ENCODE results near the gene MAST3. TPM values are rescaled to one million over a fixed set of nuclear protein-coding genes. Genes with fewer than 3 reads are reported as not detected.

MAST3 gene
- total and polyA plus RNA-seq, 2 of the 8 experiments (the other 6 are each of a cell fraction or from before 2014, with no cell fraction given): 3.4 to 9.0 TPM

- no peak overlapping the region for H3K14ac ChIP-seq (ENCODE audit: insufficient read length)
- no peak for DNase-seq (ENCODE audit: low read depth in 1 of 2, low spot score in 2 of 2)
- H3K9me3 ChIP-seq (ENCODE audit: insufficient read depth in 2 of 2, low read depth in 1 of 2, low read length in 1 of 2): no peaks in the 10 kb centered on the region
- H2AFZ ChIP-seq (ENCODE audit: low read length): no peak overlapping the region
- H3K79me2 ChIP-seq (ENCODE audit: control insufficient read depth in 1 of 2, insufficient read depth in 2 of 2, low read length in 2 of 2): no peaks in the 10 kb centered on the region
- H3K27me3 ChIP-seq (replicated peaks in 1 of 4; ENCODE audit: control insufficient read depth in 3 of 4, extremely low read depth in 1 of 4, insufficient read depth in 3 of 4, low read length in 3 of 4): no peaks in the 10 kb centered on the region
- WGBS, 2 experiments (ENCODE audit: extremely low coverage in 1 of 2, insufficient coverage in 1 of 2, insufficient read length in 1 of 2, insufficient replicate concordance in 2 of 2, low coverage in 1 of 2, low lambda C conversion rate in 2 of 2, missing lambda C conversion rate in 1 of 2): 73 to 96% methylated on average over 3 to 8 of the region's 8 CpGs
- no peak overlapping the region for H3K4me2 ChIP-seq (ENCODE audit: insufficient read depth in 1 of 2, low read depth in 2 of 2, low read length in 2 of 2)
- H3K27ac ChIP-seq (ENCODE audit: low read depth, low read length): no peak overlapping the region
- no peak overlapping the region for H3K9ac ChIP-seq (replicated peaks in 1 of 4; ENCODE audit: extremely low read depth in 1 of 4, low read depth in 3 of 4, low read length in 3 of 4)
- H4K5ac ChIP-seq (ENCODE audit: insufficient read length, low read depth, low read length): no peak overlapping the region
- H4K91ac ChIP-seq (replicated peaks; ENCODE audit: insufficient read length, low read length): no peak overlapping the region
- no peak overlapping the region for H2BK15ac ChIP-seq (ENCODE audit: low read length)
- ChIA-PET CTCF (ENCODE audit: partially characterized antibody) (no interaction called here), POLR2A (ENCODE audit: partially characterized antibody) (no interaction called here)
- H3K23ac ChIP-seq (ENCODE audit: insufficient read length): no peak overlapping the region
- no peak overlapping the region for H3K18ac ChIP-seq (ENCODE audit: extremely low read depth, low read length)
- FAIRE-seq: no peak
- peaks cover 10% of the 10 kb centered on the region; the same call in 1 of the 2 replicates for H3K23me2 ChIP-seq (ENCODE audit: low read depth, low read length)
- no peak overlapping the region for H2BK12ac ChIP-seq (ENCODE audit: low read depth, low read length)
- peak overlapping the region; percentile 69 for H3K56ac ChIP-seq (replicated peaks; ENCODE audit: insufficient read length, low read depth, low read length)
- H2AK5ac ChIP-seq (ENCODE audit: low read depth, low read length): no peak overlapping the region
- no peak overlapping the region for H3K4ac ChIP-seq (replicated peaks; ENCODE audit: insufficient read length, low read depth, low read length)
- H3K36me3 ChIP-seq (ENCODE audit: control insufficient read depth in 2 of 4, insufficient read depth in 4 of 4, low read length in 3 of 4): no peaks in the 10 kb centered on the region
- H3K4me1 ChIP-seq (replicated peaks in 1 of 4; ENCODE audit: control insufficient read depth in 3 of 4, insufficient read depth in 4 of 4, low read length in 3 of 4): no peaks in the 10 kb centered on the region; a peak in 2 of 7 replicates
- no peak overlapping the region for H2BK5ac ChIP-seq (ENCODE audit: low read depth, low read length)
- no peak overlapping the region for H4K8ac ChIP-seq (ENCODE audit: extremely low read depth, insufficient read depth, low read length)
- H2BK20ac ChIP-seq (ENCODE audit: low read length): no peak overlapping the region
- no peak overlapping the region for H2BK120ac ChIP-seq (replicated peaks; ENCODE audit: low read depth, low read length)
- H3K4me3 ChIP-seq (ENCODE audit: extremely low read depth in 1 of 4, insufficient read depth in 2 of 4, low read depth in 3 of 4, low read length in 4 of 4): no peak overlapping the region
- no peaks in the 10 kb centered on the region for H3K79me1 ChIP-seq (ENCODE audit: low read depth, low read length)
- peaks cover 0 to 4% of the 10 kb centered on the region in 2 experiments for H4K20me1 ChIP-seq (replicated peaks in 1 of 2; ENCODE audit: control insufficient read depth in 1 of 2, insufficient read depth in 2 of 2, low read length in 2 of 2)
- TF ChIP-seq TAF7 (optimal IDR thresholded peaks at IDR 0.05; ENCODE audit: borderline replicate concordance, low read depth, low read length) (no peak), KDM5A (IDR thresholded peaks at IDR 0.05; ENCODE audit: low read length) (no peak), TEAD4 (IDR thresholded peaks at IDR 0.05; ENCODE audit: low read depth, low read length) (no peak), BACH1 (IDR thresholded peaks at IDR 0.05; ENCODE audit: low read length) (no peak), TBP (IDR thresholded peaks at IDR 0.05; ENCODE audit: low read depth, low read length) (no peak), ASH2L (IDR thresholded peaks at IDR 0.05; ENCODE audit: low read length) (no peak), CEBPB (IDR thresholded peaks at IDR 0.05; ENCODE audit: low read depth, low read length) (no peak), GABPA (IDR thresholded peaks at IDR 0.05; ENCODE audit: borderline replicate concordance, insufficient read depth, low read length) (no peak), CHD1 (IDR thresholded peaks at IDR 0.05; ENCODE audit: low read depth, low read length) (no peak), TAF1 (IDR thresholded peaks at IDR 0.05; ENCODE audit: low read depth, low read length) (no peak), RNF2 (IDR thresholded peaks at IDR 0.05; ENCODE audit: borderline replicate concordance, low read depth, low read length, missing control alignments, poor library complexity, severe bottlenecking) (no peak)
- TF ChIP-seq, protein P1, sequence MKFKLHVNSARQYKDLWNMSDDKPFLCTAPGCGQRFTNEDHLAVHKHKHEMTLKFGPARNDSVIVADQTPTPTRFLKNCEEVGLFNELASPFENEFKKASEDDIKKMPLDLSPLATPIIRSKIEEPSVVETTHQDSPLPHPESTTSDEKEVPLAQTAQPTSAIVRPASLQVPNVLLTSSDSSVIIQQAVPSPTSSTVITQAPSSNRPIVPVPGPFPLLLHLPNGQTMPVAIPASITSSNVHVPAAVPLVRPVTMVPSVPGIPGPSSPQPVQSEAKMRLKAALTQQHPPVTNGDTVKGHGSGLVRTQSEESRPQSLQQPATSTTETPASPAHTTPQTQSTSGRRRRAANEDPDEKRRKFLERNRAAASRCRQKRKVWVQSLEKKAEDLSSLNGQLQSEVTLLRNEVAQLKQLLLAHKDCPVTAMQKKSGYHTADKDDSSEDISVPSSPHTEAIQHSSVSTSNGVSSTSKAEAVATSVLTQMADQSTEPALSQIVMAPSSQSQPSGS (IDR thresholded peaks at IDR 0.05; ENCODE audit: low read length): no peak
These were observed 13.5 kb upstream of the MAST3 start for GRCh38 chr19:18083929-18084684.

Data from H1 (cell line).